Thyroid gland (tissue), 4 donors: Measurements from ENCODE around the gene PTGFRN. TPM values are rescaled to one million over a fixed set of nuclear protein-coding genes. Genes with fewer than 3 reads are reported as not detected.

ENCODE experiments used
- DNase-seq, 2 donors: peaks; one replicate each; pipeline ENCODE4 v3.0.0-alpha.2; 2019
- H3K27ac ChIP-seq, 3 donors: fragments of 200-600 bp; sonication (generic); 1 replicate in 2 of 3; 2 replicates in 1 of 3; pipeline ENCODE4 v1.5.1; 2016 to 2019; ENCODE audit warnings: mild to moderate bottlenecking in 1 of 3, moderate library complexity in 1 of 3
- H3K27me3 ChIP-seq: fragments of 200-600 bp; sonication (generic); one replicate; pipeline ENCODE4 v1.5.1; 2019
- H3K36me3 ChIP-seq, 2 donors: fragments of 200-600 bp; sonication (generic); one replicate each; pipeline ENCODE4 v1.5.1; 2016 to 2019
- H3K4me1 ChIP-seq, 2 donors: fragments of 200-600 bp; sonication (generic); one replicate each; pipeline ENCODE4 v1.5.1; 2017 to 2019
- H3K4me3 ChIP-seq, 3 donors: fragments of 200-600 bp; sonication (generic); replicated peaks in 1 of 3; 1 replicate in 2 of 3; 2 replicates in 1 of 3; pipeline ENCODE4 v1.5.1; 2016; ENCODE audit warnings: mild to moderate bottlenecking in 1 of 3
- H3K9me3 ChIP-seq: fragments of 200-600 bp; sonication (generic); one replicate; pipeline ENCODE4 v1.5.1; 2017
- POLR2A ChIP-seq, 2 donors: fragments of 450-650 bp; IDR thresholded peaks; one replicate each; pipeline ENCODE4 v1.6.1; 2017; ENCODE audit warnings: antibody characterized with exemption in 2 of 2, mild to moderate bottlenecking in 2 of 2, moderate library complexity in 1 of 2
- WGBS, 2 donors: methylation state at CpG; one replicate each; pipeline ENCODE4 v1.1.5; 2017; 5-methylcytosine and 5-hydroxymethylcytosine counted together
- intact Hi-C: fragments of 100-400 bp; cut with DNase I; formaldehyde crosslinking; loops from one replicate; pipeline ENCODE4 v1.15.1; 2023
- total RNA-seq, 4 donors: library from RNA; depleted of rRNA; stranded (reverse); fragments of >200 nt; gene quantifications; one replicate each; pipeline ENCODE4 v1.2.3, GENCODE V29; 2016
- TF ChIP-seq, protein P1 (sequence below), 6 experiments: fragments of 200-600 bp in 3 of 6; fragments of 450-650 bp in 3 of 6; sonication (generic) in 3 of 6; IDR thresholded peaks; one replicate each; pipeline ENCODE4 v1.5.1; 2016 to 2019; ENCODE audit warnings: antibody characterized with exemption in 6 of 6, mild to moderate bottlenecking in 2 of 6, inconsistent platforms in 1 of 6, moderate library complexity in 1 of 6

Gene PTGFRN
- total RNA-seq, 4 donors from 2014 or later, result 18.7 to 38.7 (median 27.6) TPM

DNA sequence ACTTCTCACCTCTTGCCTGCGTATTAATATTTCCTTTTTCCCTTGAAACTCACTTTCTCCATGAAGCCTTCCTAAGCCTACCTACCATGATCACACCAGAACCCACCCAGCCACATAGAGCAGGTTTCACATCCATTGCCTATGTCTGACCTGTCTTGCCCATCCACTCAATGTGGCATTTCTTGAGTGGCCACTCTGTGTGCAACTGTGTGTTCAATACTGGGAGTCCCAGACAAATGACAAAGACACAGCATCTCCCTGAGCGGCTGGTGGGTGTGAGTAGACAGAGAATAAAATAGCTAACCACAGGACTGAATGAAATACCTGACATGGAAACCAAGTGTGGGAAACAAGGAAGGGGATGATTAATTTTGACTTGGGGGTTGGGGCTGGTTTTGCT, 3.1 kb downstream of the PTGFRN start:
- no peak overlapping the region for H3K4me3 ChIP-seq
- no peaks in the 10 kb centered on the region for H3K9me3 ChIP-seq
- no peak overlapping the region for H3K27ac ChIP-seq
- peaks cover 19 to 29% of the 10 kb centered on the region in 2 donors for H3K4me1 ChIP-seq
- H3K27me3 ChIP-seq, result no peaks in the 10 kb centered on the region
- no peak for DNase-seq
- 98% methylated on average over 2 of the region's 2 CpGs for WGBS, 2 donors
- no peaks in the 10 kb centered on the region for H3K36me3 ChIP-seq
- TF ChIP-seq, protein P1, sequence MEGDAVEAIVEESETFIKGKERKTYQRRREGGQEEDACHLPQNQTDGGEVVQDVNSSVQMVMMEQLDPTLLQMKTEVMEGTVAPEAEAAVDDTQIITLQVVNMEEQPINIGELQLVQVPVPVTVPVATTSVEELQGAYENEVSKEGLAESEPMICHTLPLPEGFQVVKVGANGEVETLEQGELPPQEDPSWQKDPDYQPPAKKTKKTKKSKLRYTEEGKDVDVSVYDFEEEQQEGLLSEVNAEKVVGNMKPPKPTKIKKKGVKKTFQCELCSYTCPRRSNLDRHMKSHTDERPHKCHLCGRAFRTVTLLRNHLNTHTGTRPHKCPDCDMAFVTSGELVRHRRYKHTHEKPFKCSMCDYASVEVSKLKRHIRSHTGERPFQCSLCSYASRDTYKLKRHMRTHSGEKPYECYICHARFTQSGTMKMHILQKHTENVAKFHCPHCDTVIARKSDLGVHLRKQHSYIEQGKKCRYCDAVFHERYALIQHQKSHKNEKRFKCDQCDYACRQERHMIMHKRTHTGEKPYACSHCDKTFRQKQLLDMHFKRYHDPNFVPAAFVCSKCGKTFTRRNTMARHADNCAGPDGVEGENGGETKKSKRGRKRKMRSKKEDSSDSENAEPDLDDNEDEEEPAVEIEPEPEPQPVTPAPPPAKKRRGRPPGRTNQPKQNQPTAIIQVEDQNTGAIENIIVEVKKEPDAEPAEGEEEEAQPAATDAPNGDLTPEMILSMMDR (IDR thresholded peaks at IDR 0.05), result no peak
- TF ChIP-seq POLR2A (IDR thresholded peaks at IDR 0.05), result no peak
- intact Hi-C loops, result no loop called here

DNA sequence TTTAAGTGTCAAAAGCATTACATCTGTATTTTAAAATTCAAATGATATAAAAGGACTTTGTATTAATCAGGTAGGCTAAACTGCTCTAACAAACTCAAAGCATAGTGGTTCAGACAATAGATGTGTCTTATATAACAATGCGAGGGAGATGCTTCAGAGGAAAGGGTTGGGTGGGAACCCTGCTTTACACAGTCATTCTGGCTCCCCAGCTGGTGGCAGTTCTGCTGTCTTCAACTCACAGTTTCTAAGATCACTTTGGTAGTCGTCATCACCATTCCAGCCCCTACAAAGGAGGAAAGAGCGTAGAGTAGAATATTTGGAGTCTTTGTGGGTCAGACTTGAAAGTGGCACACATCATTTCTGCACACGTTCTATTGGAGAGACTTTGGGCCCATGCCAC, 4.2 kb downstream of the PTGFRN start:
- no peaks in the 10 kb centered on the region for H3K36me3 ChIP-seq
- H3K4me3 ChIP-seq, result no peak overlapping the region
- no peaks in the 10 kb centered on the region for H3K27me3 ChIP-seq
- no peak for DNase-seq
- peaks cover 19 to 29% of the 10 kb centered on the region in 2 donors for H3K4me1 ChIP-seq
- TF ChIP-seq, protein P1 (IDR thresholded peaks at IDR 0.05), result no peak
- TF ChIP-seq POLR2A (IDR thresholded peaks at IDR 0.05), result no peak
- 95 to 96% methylated on average over 4 of the region's 4 CpGs for WGBS, 2 donors
- no peaks in the 10 kb centered on the region for H3K9me3 ChIP-seq
- intact Hi-C loops, result no loop called here
- no peak overlapping the region for H3K27ac ChIP-seq

DNA sequence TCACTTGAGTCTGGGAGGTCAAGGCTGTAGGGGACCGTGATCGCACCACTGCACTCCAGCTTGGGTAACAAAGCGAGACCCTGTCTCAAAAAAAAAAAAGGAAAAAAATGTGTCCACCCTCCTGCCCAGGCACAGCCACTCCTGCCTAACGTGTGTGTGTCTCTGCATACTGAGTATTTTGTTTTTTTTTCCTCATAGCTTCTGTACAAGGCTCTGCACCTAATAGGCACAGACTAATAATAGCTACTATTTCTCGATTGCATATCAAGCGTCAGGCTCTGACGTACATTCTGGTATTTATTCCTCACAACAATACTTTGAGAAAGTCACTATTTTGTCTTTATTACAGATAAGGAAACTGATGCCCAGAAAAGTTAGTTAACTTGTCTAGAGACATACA, 5.0 kb downstream of the PTGFRN start:
- intact Hi-C loops, result no loop called here
- no peak for TF ChIP-seq POLR2A (IDR thresholded peaks at IDR 0.05)
- TF ChIP-seq, protein P1 (IDR thresholded peaks at IDR 0.05), result no peak
- no peaks in the 10 kb centered on the region for H3K27me3 ChIP-seq
- H3K4me3 ChIP-seq, result no peak overlapping the region
- peak overlapping the region in 1 of 3 donors; percentile 4 for H3K27ac ChIP-seq
- no peak for DNase-seq
- H3K36me3 ChIP-seq, result no peaks in the 10 kb centered on the region
- 91 to 94% methylated on average over 7 of the region's 7 CpGs for WGBS, 2 donors
- H3K9me3 ChIP-seq, result no peaks in the 10 kb centered on the region
- peaks cover 19 to 25% of the 10 kb centered on the region in 2 donors for H3K4me1 ChIP-seq

DNA sequence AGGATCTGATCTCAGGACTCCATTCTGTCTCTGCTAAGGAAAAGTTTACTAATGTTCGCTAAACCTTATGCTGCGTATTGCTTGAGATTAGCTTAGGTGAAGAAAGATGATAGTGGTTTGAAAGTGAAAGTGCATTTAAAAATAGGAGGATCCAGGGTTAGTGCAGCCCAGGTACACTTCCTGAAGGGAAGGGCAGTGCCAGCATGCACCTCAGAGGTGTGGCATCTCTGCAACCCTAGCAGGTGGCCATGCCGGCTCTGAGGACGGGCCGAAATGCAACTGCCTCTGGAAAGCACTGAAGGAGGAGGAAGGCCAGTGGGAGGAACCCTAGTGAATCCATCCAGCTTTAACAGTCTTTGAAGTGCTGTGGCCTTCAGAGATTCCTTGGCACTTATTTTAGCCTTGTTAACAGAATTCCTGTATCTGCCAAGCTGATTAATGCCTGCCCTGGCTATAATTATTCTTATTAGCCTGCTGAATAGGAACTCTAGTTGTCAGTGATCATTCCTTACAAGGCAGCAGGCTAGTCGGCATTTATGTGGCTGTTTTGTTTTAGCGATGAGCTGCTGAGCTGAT, 5.5 kb downstream of the PTGFRN start:
- peak; percentile 47 to 51 for DNase-seq
- Histone ChIP-seq H3K9me3 (no peaks in the 10 kb centered on the region), H3K4me3 (no peak overlapping the region), H3K36me3 (no peaks in the 10 kb centered on the region), H3K27ac (peak overlapping the region in 1 of 3 donors; percentile 4), H3K4me1 (peaks cover 19 to 30% of the 10 kb centered on the region in 2 donors), H3K27me3 (no peaks in the 10 kb centered on the region)
- intact Hi-C loops, result no loop called here
- 55 to 64% methylated on average over 7 of the region's 7 CpGs for WGBS, 2 donors
- no peak for TF ChIP-seq POLR2A (IDR thresholded peaks at IDR 0.05)
- TF ChIP-seq, protein P1 (IDR thresholded peaks at IDR 0.05), result no peak

DNA sequence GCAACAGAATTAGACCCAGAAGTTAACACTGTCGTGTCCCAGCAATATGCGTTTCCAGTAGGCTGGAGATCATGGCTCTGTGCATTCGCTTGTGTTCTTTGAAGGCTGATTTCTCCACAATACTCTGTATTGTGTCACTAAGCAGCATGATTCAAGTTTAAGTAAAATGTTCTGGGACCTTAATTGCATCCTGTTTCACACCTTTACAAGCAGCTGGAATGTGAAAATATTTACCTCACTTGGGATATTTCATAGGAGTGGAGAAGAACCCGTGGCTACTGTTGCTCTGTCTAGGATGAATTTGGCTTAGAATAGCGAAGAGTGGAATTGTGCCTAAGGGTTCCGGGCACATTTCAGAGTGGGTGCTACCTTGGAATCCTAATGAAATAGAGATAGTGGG, 6.3 kb downstream of the PTGFRN start:
- H3K36me3 ChIP-seq, result no peaks in the 10 kb centered on the region
- H3K4me1 ChIP-seq, result peaks cover 17 to 29% of the 10 kb centered on the region in 2 donors
- 82 to 91% methylated on average over 6 of the region's 6 CpGs for WGBS, 2 donors
- intact Hi-C loops, result no loop called here
- H3K27ac ChIP-seq, result peak overlapping the region in 1 of 3 donors; percentile 4
- no peaks in the 10 kb centered on the region for H3K27me3 ChIP-seq
- TF ChIP-seq, protein P1 (IDR thresholded peaks at IDR 0.05), result no peak
- no peak for TF ChIP-seq POLR2A (IDR thresholded peaks at IDR 0.05)
- no peaks in the 10 kb centered on the region for H3K9me3 ChIP-seq
- DNase-seq, result no peak
- H3K4me3 ChIP-seq, result no peak overlapping the region
